ENCODE results near the gene SORCS2.

DNA sequence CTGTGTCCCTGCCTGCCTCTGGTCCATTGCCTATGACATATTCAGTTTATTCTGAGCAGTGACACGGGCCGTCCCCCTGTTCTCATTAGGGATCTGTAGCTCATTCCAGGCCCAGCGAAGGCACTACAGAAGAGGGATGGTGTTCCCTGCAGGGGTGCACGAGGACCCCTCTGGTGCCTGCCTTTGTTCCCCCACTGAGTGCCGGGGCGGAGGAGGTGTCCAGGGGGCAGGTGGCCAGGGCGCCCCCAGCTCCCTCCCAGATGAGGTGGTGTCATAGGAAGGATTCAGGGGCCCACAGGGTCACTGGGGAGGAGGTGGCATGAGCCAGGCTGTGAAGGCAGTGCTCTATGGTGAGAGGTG, 61.0 kb downstream of the SORCS2 start:
- TF ChIP-seq, protein P1, sequence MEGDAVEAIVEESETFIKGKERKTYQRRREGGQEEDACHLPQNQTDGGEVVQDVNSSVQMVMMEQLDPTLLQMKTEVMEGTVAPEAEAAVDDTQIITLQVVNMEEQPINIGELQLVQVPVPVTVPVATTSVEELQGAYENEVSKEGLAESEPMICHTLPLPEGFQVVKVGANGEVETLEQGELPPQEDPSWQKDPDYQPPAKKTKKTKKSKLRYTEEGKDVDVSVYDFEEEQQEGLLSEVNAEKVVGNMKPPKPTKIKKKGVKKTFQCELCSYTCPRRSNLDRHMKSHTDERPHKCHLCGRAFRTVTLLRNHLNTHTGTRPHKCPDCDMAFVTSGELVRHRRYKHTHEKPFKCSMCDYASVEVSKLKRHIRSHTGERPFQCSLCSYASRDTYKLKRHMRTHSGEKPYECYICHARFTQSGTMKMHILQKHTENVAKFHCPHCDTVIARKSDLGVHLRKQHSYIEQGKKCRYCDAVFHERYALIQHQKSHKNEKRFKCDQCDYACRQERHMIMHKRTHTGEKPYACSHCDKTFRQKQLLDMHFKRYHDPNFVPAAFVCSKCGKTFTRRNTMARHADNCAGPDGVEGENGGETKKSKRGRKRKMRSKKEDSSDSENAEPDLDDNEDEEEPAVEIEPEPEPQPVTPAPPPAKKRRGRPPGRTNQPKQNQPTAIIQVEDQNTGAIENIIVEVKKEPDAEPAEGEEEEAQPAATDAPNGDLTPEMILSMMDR (IDR thresholded peaks at IDR 0.05), result no peak
- TF ChIP-seq EZH2 (IDR thresholded peaks at IDR 0.05; ENCODE audit: borderline replicate concordance, insufficient read depth, low read depth, low read length, poor library complexity, severe bottlenecking), result no peak
